H1 (cell line): ENCODE measurements around the gene ANKRD7. TPM values are rescaled to one million over a fixed set of nuclear protein-coding genes. Genes with fewer than 3 reads are reported as not detected.

Source experiments
- CTCF ChIA-PET: fragments of 300-600 bp; sonication (Branson Sonifier 250); formaldehyde crosslinking; loops from one replicate; lab custom pipeline; 2021; ENCODE audit not compliant: partially characterized antibody; lab: Charles Lee
- POLR2A ChIA-PET: fragments of 300-600 bp; sonication (Branson Sonifier 250); formaldehyde crosslinking; loops from one replicate; lab custom pipeline; 2021; ENCODE audit warnings: inconsistent platforms; ENCODE audit not compliant: partially characterized antibody; lab: Charles Lee
- DNase-seq, 2 experiments: peaks; one replicate each; pipeline versions ENCODE4 v3.0.0 to v3.0.0-alpha.2; 2010 to 2022; ENCODE audit warnings: low spot score in 2 of 2, low read depth in 1 of 2, mixed read lengths in 1 of 2
- FAIRE-seq: peaks from 2 replicates; lab custom pipeline; 2011; peaks lifted over from hg19 to GRCh38; lab: Jason Lieb, UNC
- H2AFZ ChIP-seq: 2 replicates; pipeline ENCODE4 v1.8.1; 2012; ENCODE audit warnings: low read length, inconsistent platforms
- H2AK5ac ChIP-seq: 2 replicates; pipeline ENCODE4 v1.6.1; 2013; ENCODE audit warnings: low read depth, low read length
- H2BK120ac ChIP-seq: replicated peaks from 2 replicates; pipeline ENCODE3; 2013; ENCODE audit warnings: low read depth, low read length, inconsistent platforms
- H2BK12ac ChIP-seq: 2 replicates; pipeline ENCODE4 v1.6.1; 2013; ENCODE audit warnings: low read depth, low read length
- H2BK15ac ChIP-seq: 2 replicates; pipeline ENCODE4 v1.6.1; 2013; ENCODE audit warnings: low read length
- H2BK20ac ChIP-seq: 2 replicates; pipeline ENCODE4 v1.6.1; 2013; ENCODE audit warnings: low read length
- H2BK5ac ChIP-seq: 2 replicates; pipeline ENCODE4 v1.6.1; 2013; ENCODE audit warnings: low read depth, low read length
- H3K14ac ChIP-seq: 2 replicates; pipeline ENCODE4 v1.6.1; 2013; ENCODE audit warnings: inconsistent platforms; ENCODE audit not compliant: insufficient read length
- H3K18ac ChIP-seq: 2 replicates; pipeline ENCODE4 v1.6.1; 2013; ENCODE audit warnings: low read length; ENCODE audit errors: extremely low read depth
- H3K23ac ChIP-seq: 2 replicates; pipeline ENCODE4 v1.6.1; 2013; ENCODE audit warnings: inconsistent platforms; ENCODE audit not compliant: insufficient read length
- H3K23me2 ChIP-seq: 2 replicates; pipeline ENCODE4 v1.6.1; 2013; ENCODE audit warnings: low read depth, low read length
- H3K27ac ChIP-seq: 2 replicates; pipeline ENCODE4 v1.6.1; 2011; ENCODE audit warnings: low read depth, low read length, inconsistent platforms
- H3K27me3 ChIP-seq, 4 experiments: replicated peaks in 1 of 4; 1 replicate in 1 of 4; 2 replicates in 3 of 4; pipeline versions ENCODE4 v1.6.1 to v1.8.1; 2011 to 2013; ENCODE audit warnings: low read length in 3 of 4, mild to moderate bottlenecking in 3 of 4, inconsistent platforms in 2 of 4, mixed read lengths in 2 of 4, moderate library complexity in 1 of 4; ENCODE audit not compliant: control insufficient read depth in 3 of 4, insufficient read depth in 3 of 4; ENCODE audit errors: extremely low read depth in 1 of 4
- H3K36me3 ChIP-seq, 4 experiments: 2 replicates each; pipeline versions ENCODE4 v1.6.1 to v1.8.1; 2011 to 2013; ENCODE audit warnings: mild to moderate bottlenecking in 4 of 4, low read length in 3 of 4, moderate library complexity in 2 of 4, control low read depth in 1 of 4, inconsistent platforms in 1 of 4; ENCODE audit not compliant: insufficient read depth in 4 of 4, control insufficient read depth in 2 of 4
- H3K4ac ChIP-seq: replicated peaks from 2 replicates; pipeline ENCODE3; 2013; ENCODE audit warnings: low read length, low read depth, mixed read lengths, inconsistent platforms; ENCODE audit not compliant: insufficient read length
- H3K4me1 ChIP-seq, 4 experiments: replicated peaks in 1 of 4; 1 replicate in 1 of 4; 2 replicates in 3 of 4; pipeline versions ENCODE4 v1.6.1 to v1.8.1; 2011 to 2013; ENCODE audit warnings: low read length in 3 of 4, inconsistent platforms in 2 of 4, mixed read lengths in 1 of 4; ENCODE audit not compliant: insufficient read depth in 4 of 4, control insufficient read depth in 3 of 4
- H3K4me2 ChIP-seq, 2 experiments: 2 replicates each; pipeline versions ENCODE4 v1.6.1 to v1.8.1; 2011 to 2013; ENCODE audit warnings: low read depth in 2 of 2, low read length in 2 of 2, control low read depth in 1 of 2, inconsistent platforms in 1 of 2, mild to moderate bottlenecking in 1 of 2; ENCODE audit not compliant: insufficient read depth in 1 of 2
- H3K4me3 ChIP-seq, 4 experiments: fragments of 200-600, 300-600 bp in 1 of 4; sonication (generic), shearing (Covaris generic), sonication (Bioruptor Twin) in 1 of 4; 2 replicates each; pipeline versions ENCODE4 v1.5.1 to v1.8.1; 2011 to 2016; ENCODE audit warnings: low read length in 4 of 4, low read depth in 3 of 4, control low read depth in 2 of 4, inconsistent platforms in 2 of 4, mild to moderate bottlenecking in 2 of 4, mixed read lengths in 1 of 4, moderate library complexity in 1 of 4; ENCODE audit not compliant: insufficient read depth in 2 of 4; ENCODE audit errors: extremely low read depth in 1 of 4
- H3K56ac ChIP-seq: replicated peaks from 2 replicates; pipeline ENCODE3; 2013; ENCODE audit warnings: low read depth, mild to moderate bottlenecking, mixed read lengths, low read length, inconsistent platforms; ENCODE audit not compliant: insufficient read length
- H3K79me1 ChIP-seq: 2 replicates; pipeline ENCODE4 v1.6.1; 2013; ENCODE audit warnings: low read depth, low read length, control low read depth
- H3K79me2 ChIP-seq, 2 experiments: 2 replicates each; pipeline versions ENCODE4 v1.6.1 to v1.8.1; 2012 to 2013; ENCODE audit warnings: low read length in 2 of 2, mild to moderate bottlenecking in 2 of 2, inconsistent platforms in 1 of 2; ENCODE audit not compliant: insufficient read depth in 2 of 2, control insufficient read depth in 1 of 2
- H3K9ac ChIP-seq, 4 experiments: replicated peaks in 1 of 4; 1 replicate in 1 of 4; 2 replicates in 3 of 4; pipeline versions ENCODE4 v1.6.1 to v1.8.1; 2011 to 2013; ENCODE audit warnings: low read depth in 3 of 4, low read length in 3 of 4, control low read depth in 2 of 4, mild to moderate bottlenecking in 2 of 4, moderate library complexity in 2 of 4, inconsistent platforms in 1 of 4; ENCODE audit errors: extremely low read depth in 1 of 4
- H3K9me3 ChIP-seq, 2 experiments: 2 replicates each; pipeline versions ENCODE4 v1.6.1 to v1.8.1; 2012 to 2013; ENCODE audit warnings: mild to moderate bottlenecking in 2 of 2, moderate library complexity in 2 of 2, control low read depth in 1 of 2, inconsistent platforms in 1 of 2, low read depth in 1 of 2, low read length in 1 of 2, mixed read lengths in 1 of 2; ENCODE audit not compliant: insufficient read depth in 2 of 2
- H4K20me1 ChIP-seq, 2 experiments: replicated peaks in 1 of 2; 2 replicates each; pipeline versions ENCODE3 to v1.8.1; 2011 to 2013; ENCODE audit warnings: inconsistent platforms in 2 of 2, low read length in 2 of 2, mild to moderate bottlenecking in 1 of 2; ENCODE audit not compliant: insufficient read depth in 2 of 2, control insufficient read depth in 1 of 2
- H4K5ac ChIP-seq: 2 replicates; pipeline ENCODE4 v1.6.1; 2013; ENCODE audit warnings: low read length, low read depth, mixed read lengths, inconsistent platforms; ENCODE audit not compliant: insufficient read length
- H4K8ac ChIP-seq: 2 replicates; pipeline ENCODE4 v1.8.0; 2013; ENCODE audit warnings: mild to moderate bottlenecking, moderate library complexity, low read length, inconsistent platforms; ENCODE audit not compliant: insufficient read depth; ENCODE audit errors: extremely low read depth
- H4K91ac ChIP-seq: replicated peaks from 2 replicates; pipeline ENCODE3; 2013; ENCODE audit warnings: low read length, mixed read lengths, inconsistent platforms; ENCODE audit not compliant: insufficient read length
- HDAC2 ChIP-seq, 2 experiments: fragments of 300-600 bp in 1 of 2; sonication (generic) in 1 of 2; IDR thresholded peaks; 2 replicates each; pipeline ENCODE4 v1.6.1; 2011 to 2012; ENCODE audit warnings: low read depth in 2 of 2, low read length in 2 of 2, mild to moderate bottlenecking in 2 of 2, moderate library complexity in 2 of 2, borderline replicate concordance in 1 of 2, inconsistent platforms in 1 of 2
- HDAC6 ChIP-seq: IDR thresholded peaks from one replicate; pipeline ENCODE4 v1.7.1; 2012; ENCODE audit warnings: low read depth, mild to moderate bottlenecking, inconsistent platforms, low read length, moderate library complexity
- RAD21 ChIP-seq, 2 experiments: IDR thresholded peaks in 1 of 2; conservative IDR thresholded peaks in 1 of 2; 2 replicates each; pipeline ENCODE4 v1.6.1; 2011; ENCODE audit warnings: low read depth in 2 of 2, low read length in 2 of 2, improper control_type of control experiment in 1 of 2, inconsistent platforms in 1 of 2, mild to moderate bottlenecking in 1 of 2, moderate library complexity in 1 of 2
- RFX5 ChIP-seq: IDR thresholded peaks from 2 replicates; pipeline ENCODE4 v1.6.1; 2011; ENCODE audit warnings: low read depth, low read length, improper control_type of control experiment, borderline replicate concordance
- USF2 ChIP-seq: IDR thresholded peaks from 2 replicates; pipeline ENCODE4 v1.6.1; 2011; ENCODE audit warnings: low read length, improper control_type of control experiment
- WGBS, 2 experiments: shearing (Covaris generic) in 1 of 2; methylation state at CpG; one replicate each; pipeline versions ENCODE4 v1.1.6 to v1.1.7; 2013 to 2015; ENCODE audit warnings: low lambda C conversion rate in 2 of 2, mixed read lengths in 2 of 2, inconsistent platforms in 1 of 2, low coverage in 1 of 2, missing lambda C conversion rate in 1 of 2; ENCODE audit not compliant: insufficient replicate concordance in 2 of 2, insufficient coverage in 1 of 2, insufficient read length in 1 of 2; ENCODE audit errors: extremely low coverage in 1 of 2, missing lambda C conversion rate in 1 of 2; 5-methylcytosine and 5-hydroxymethylcytosine counted together
- long read RNA-seq, 2 experiments: library from RNA in 1 of 2; library from capped mRNA in 1 of 2; stranded (forward); transcript quantifications; one replicate each; pipeline ENCODE4 v2.0.0, GENCODE V29; 2021; ENCODE audit warnings: inconsistent platforms in 1 of 2
- polyA minus RNA-seq, 3 experiments: library from RNA; depleted of rRNA, polyadenylated mRNA; stranded (reverse); fragments of >200 nt; gene quantifications; 1 replicate in 2 of 3; 2 replicates in 1 of 3; pipeline ENCODE4 v1.2.3, GENCODE V29; 2011
- polyA plus RNA-seq, 7 experiments: library from polyadenylated mRNA; depleted of rRNA in 3 of 7; stranded (reverse) in 5 of 7; unstranded in 2 of 7; fragments of >200 nt in 5 of 7; fragments of 200-250 nt in 2 of 7; gene quantifications; 1 replicate in 5 of 7; 2 replicates in 1 of 7; 4 replicates in 1 of 7; pipeline versions ENCODE4 v1.2.1 to v1.2.3, GENCODE V29; 2011 to 2013; ENCODE audit warnings: missing spikeins in 2 of 7, mixed read lengths in 2 of 7
- total RNA-seq: library from RNA; stranded (reverse); fragmentation: NEBNext Ultra II Directional; extraction: Animal tissue kit (Norgen Biotek cat#: 25700); gene quantifications from 2 replicates; pipeline ENCODE4 v1.2.1, GENCODE V29; 2021
- TF ChIP-seq, protein P1 (sequence below): IDR thresholded peaks from 2 replicates; pipeline ENCODE4 v1.6.1; 2012; ENCODE audit warnings: inconsistent platforms
- TF ChIP-seq, protein P2 (sequence below): IDR thresholded peaks from 2 replicates; pipeline ENCODE4 v1.6.1; 2011; ENCODE audit warnings: low read depth, mild to moderate bottlenecking, low read length; ENCODE audit not compliant: insufficient read depth

The ANKRD7 gene
- total RNA-seq (not detected in 2 replicates), polyA plus RNA-seq (2011; rRNA removed) (not detected in 2 replicates), polyA minus RNA-seq (2011; rRNA and poly(A)+ RNA removed) (0.27 TPM in 1 of 2 replicates, not detected in the other)
- not detected for polyA plus RNA-seq (2011; cell fraction: cytosol; rRNA removed)
- polyA plus RNA-seq (2011; cell fraction: nucleus; rRNA removed): not detected
- polyA plus RNA-seq (2012, experiment 1 of 2): not detected in 4 replicates
- not detected for polyA plus RNA-seq (2012, experiment 2 of 2)
- not detected for polyA plus RNA-seq (2013, experiment 1 of 2)
- polyA plus RNA-seq (2013, experiment 2 of 2): not detected
- not detected for polyA minus RNA-seq (2011; cell fraction: cytosol; rRNA and poly(A)+ RNA removed)
- not detected for polyA minus RNA-seq (2011; cell fraction: nucleus; rRNA and poly(A)+ RNA removed)
- long read RNA-seq, experiment 1: 0 reads
- long read RNA-seq, experiment 2: 0 reads

DNA sequence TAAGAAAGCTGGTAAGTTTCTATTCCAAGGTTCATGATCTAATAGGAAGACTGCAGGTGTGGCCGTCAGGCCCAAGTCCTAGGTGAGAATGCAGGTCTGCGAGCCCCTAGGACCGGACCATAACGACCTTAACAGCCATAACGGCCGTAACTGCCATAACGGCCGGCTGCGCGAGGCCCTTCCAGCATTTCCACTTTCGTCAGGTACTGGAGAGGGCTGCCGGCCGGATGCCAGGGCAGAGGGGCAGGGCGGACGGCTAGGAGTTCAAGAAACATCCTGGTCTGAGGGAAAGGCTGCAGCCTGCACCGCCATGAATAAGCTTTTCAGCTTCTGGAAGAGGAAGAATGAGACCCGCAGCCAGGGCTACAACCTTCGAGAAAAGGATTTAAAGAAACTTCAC, at the start of gene ANKRD7:
Gene ANKRD7, plus strand, starts transcription at position 184 of the 400 bp plus-strand sequence. Its CDS starts 127 bp downstream, at position 311.
- Histone ChIP-seq H4K91ac (no peak within 1 kb of the TSS), H3K9ac (no peak within 1 kb of the TSS), H3K23me2 (no peaks in the 10 kb centered on the region; the same call in 1 of the 2 replicates), H3K27ac (no peak within 1 kb of the TSS), H2AK5ac (no peak within 1 kb of the TSS), H3K79me2 (no peaks in the 10 kb centered on the region), H3K36me3 (no peaks in the 10 kb centered on the region)
- no peak for DNase-seq
- TF ChIP-seq USF2 (no peak), HDAC6 (no peak), RAD21 (IDR thresholded peaks at IDR 0.05 in 1 of 2, conservative IDR thresholded peaks at IDR 0.05 in 1 of 2; ENCODE audit: low read depth in 2 of 2, low read length in 2 of 2) (no peak), RFX5 (no peak), HDAC2 (IDR thresholded peaks at IDR 0.05; ENCODE audit: borderline replicate concordance in 1 of 2, low read depth in 2 of 2, low read length in 2 of 2) (no peak)
- TF ChIP-seq, protein P1, sequence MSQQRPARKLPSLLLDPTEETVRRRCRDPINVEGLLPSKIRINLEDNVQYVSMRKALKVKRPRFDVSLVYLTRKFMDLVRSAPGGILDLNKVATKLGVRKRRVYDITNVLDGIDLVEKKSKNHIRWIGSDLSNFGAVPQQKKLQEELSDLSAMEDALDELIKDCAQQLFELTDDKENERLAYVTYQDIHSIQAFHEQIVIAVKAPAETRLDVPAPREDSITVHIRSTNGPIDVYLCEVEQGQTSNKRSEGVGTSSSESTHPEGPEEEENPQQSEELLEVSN: no peak
- TF ChIP-seq, protein P2, sequence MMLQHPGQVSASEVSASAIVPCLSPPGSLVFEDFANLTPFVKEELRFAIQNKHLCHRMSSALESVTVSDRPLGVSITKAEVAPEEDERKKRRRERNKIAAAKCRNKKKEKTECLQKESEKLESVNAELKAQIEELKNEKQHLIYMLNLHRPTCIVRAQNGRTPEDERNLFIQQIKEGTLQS: no peak
- TF ChIP-seq, all 59 proteins: peak for 0
- H3K4me2 ChIP-seq: no peak within 1 kb of the TSS
- H3K27me3 ChIP-seq: no peaks in the 10 kb centered on the region
- H3K18ac ChIP-seq: no peak within 1 kb of the TSS
- WGBS, 2 experiments: 95% methylated on average over 18 of the region's 18 CpGs; no CpG with 5 or more reads in 1 of the 2 experiments
- no peak for FAIRE-seq
- H2AFZ ChIP-seq: no peak within 1 kb of the TSS
- no peak within 1 kb of the TSS for H2BK15ac ChIP-seq
- H4K5ac ChIP-seq: no peak within 1 kb of the TSS
- ChIA-PET POLR2A (no interaction called here), CTCF (interaction anchor here (1.1 kb wide), 1 partner anchor 12 kb away, joined by 3 read pairs; no protein-coding TSS in a partner anchor)
- no peaks in the 10 kb centered on the region for H4K20me1 ChIP-seq
- no peak within 1 kb of the TSS for H3K56ac ChIP-seq
- H2BK5ac ChIP-seq: no peak within 1 kb of the TSS
- H2BK20ac ChIP-seq: no peak within 1 kb of the TSS
- H3K23ac ChIP-seq: no peak within 1 kb of the TSS
- no peaks in the 10 kb centered on the region for H3K4me1 ChIP-seq
- no peak within 1 kb of the TSS for H2BK120ac ChIP-seq
- H2BK12ac ChIP-seq: no peak within 1 kb of the TSS
- no peak within 1 kb of the TSS for H3K4me3 ChIP-seq
- H4K8ac ChIP-seq: no peak within 1 kb of the TSS
- H3K14ac ChIP-seq: no peak within 1 kb of the TSS
- no peaks in the 10 kb centered on the region for H3K79me1 ChIP-seq
- H3K9me3 ChIP-seq: no peaks in the 10 kb centered on the region
- no peak within 1 kb of the TSS for H3K4ac ChIP-seq
